Endothelial cell of umbilical vein (primary cell): Measurements from ENCODE around the gene CPOX.

Experiments used
- POLR2A ChIP-seq: IDR thresholded peaks from 2 replicates; pipeline ENCODE4 v1.6.1; 2012; ENCODE audit warnings: low read depth, mild to moderate bottlenecking, control low read depth, low read length
- TF ChIP-seq, protein P1 (sequence below), 2 donors: IDR thresholded peaks; 1 replicate in 1 of 2; 2 replicates in 1 of 2; pipeline ENCODE4 v1.5.1; 2011; ENCODE audit warnings: low read length in 2 of 2, mild to moderate bottlenecking in 2 of 2, moderate library complexity in 2 of 2, control low read depth in 1 of 2, inconsistent platforms in 1 of 2, low read depth in 1 of 2; ENCODE audit not compliant: insufficient read depth in 1 of 2; ENCODE audit errors: extremely low read depth in 1 of 2

DNA sequence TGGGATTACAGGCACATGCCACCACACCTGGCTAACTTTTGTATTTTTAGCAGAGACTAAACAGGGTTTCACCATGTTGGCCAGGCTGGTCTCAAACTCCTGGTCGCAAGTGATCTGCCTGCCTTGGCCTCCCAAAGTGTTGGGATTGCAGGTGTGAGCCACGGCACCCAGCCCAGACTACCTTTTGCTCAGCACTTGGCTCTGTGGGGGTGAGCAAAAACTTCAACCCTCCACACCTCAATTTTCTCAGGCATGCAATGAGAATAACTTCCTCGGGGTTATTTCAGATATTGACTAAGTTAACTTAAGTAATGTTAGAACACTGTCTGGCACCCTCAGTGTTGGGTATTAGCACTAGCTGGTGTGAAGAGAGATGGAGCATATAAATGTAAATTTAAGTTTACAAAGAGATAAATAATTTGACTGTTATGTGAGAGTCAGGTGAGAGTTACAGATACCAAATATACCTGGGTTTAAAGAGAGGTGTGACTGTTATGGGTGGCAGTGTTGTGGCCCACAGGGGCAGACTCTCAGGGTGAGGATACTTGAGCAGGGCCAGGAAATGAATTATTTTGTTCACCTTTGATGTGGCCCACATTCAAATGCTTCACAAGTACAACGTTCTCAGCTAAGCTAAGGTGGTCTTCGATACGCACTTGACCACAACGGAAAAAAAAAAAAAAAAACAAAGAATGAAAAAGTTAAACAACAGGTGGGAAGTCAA lies 29.0 kb downstream of the CPOX start:
- TF ChIP-seq, protein P1, sequence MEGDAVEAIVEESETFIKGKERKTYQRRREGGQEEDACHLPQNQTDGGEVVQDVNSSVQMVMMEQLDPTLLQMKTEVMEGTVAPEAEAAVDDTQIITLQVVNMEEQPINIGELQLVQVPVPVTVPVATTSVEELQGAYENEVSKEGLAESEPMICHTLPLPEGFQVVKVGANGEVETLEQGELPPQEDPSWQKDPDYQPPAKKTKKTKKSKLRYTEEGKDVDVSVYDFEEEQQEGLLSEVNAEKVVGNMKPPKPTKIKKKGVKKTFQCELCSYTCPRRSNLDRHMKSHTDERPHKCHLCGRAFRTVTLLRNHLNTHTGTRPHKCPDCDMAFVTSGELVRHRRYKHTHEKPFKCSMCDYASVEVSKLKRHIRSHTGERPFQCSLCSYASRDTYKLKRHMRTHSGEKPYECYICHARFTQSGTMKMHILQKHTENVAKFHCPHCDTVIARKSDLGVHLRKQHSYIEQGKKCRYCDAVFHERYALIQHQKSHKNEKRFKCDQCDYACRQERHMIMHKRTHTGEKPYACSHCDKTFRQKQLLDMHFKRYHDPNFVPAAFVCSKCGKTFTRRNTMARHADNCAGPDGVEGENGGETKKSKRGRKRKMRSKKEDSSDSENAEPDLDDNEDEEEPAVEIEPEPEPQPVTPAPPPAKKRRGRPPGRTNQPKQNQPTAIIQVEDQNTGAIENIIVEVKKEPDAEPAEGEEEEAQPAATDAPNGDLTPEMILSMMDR (IDR thresholded peaks at IDR 0.05; ENCODE audit: extremely low read depth in 1 of 2, insufficient read depth in 1 of 2, low read depth in 1 of 2, low read length in 2 of 2), result no peak
- TF ChIP-seq POLR2A, result no peak
